SK-N-MC (cell line): ENCODE results near the gene LST1.

Source experiments
- DNase-seq: peaks from one replicate; pipeline ENCODE4 v3.0.0-alpha.2; 2011; ENCODE audit warnings: low read depth, low spot score
- H3K27ac ChIP-seq: fragments of 200-600 bp; sonication (generic); 2 replicates; pipeline ENCODE4 v1.5.1; 2016; ENCODE audit warnings: mixed run types
- H3K36me3 ChIP-seq: fragments of 200-600 bp; sonication (generic); 2 replicates; pipeline ENCODE4 v1.6.1; 2017; ENCODE audit warnings: antibody characterized with exemption, low read length, mixed read lengths; ENCODE audit not compliant: insufficient read depth
- H3K4me3 ChIP-seq: fragments of 200-600 bp; sonication (generic); 2 replicates; pipeline ENCODE4 v1.5.1; 2016
- H3K9ac ChIP-seq: fragments of 200-600 bp; sonication (generic); 2 replicates; pipeline ENCODE4 v1.8.0; 2017; ENCODE audit warnings: mixed run types, mixed read lengths; ENCODE audit not compliant: insufficient read length
- H3K9me3 ChIP-seq: fragments of 200-600 bp; sonication (generic); 2 replicates; pipeline ENCODE4 v1.6.1; 2017; ENCODE audit warnings: low read depth, mild to moderate bottlenecking, antibody characterized with exemption, low read length, moderate library complexity, mixed read lengths
- EZH2 ChIP-seq: fragments of 200-600 bp; sonication (generic); IDR thresholded peaks from one replicate; pipeline ENCODE4 v1.6.1; 2017; ENCODE audit warnings: antibody characterized with exemption
- FOXP2 ChIP-seq: optimal IDR thresholded peaks from 2 replicates; pipeline ENCODE3; 2011; ENCODE audit warnings: mild to moderate bottlenecking, moderate library complexity; ENCODE audit not compliant: insufficient read depth; ENCODE audit errors: extremely low read length, control extremely low read depth
- POLR2AphosphoS5 ChIP-seq: IDR thresholded peaks from 2 replicates; pipeline ENCODE4 v1.6.1; 2012; ENCODE audit warnings: mild to moderate bottlenecking, low read depth, low read length, borderline replicate concordance

LST1 gene

DNA sequence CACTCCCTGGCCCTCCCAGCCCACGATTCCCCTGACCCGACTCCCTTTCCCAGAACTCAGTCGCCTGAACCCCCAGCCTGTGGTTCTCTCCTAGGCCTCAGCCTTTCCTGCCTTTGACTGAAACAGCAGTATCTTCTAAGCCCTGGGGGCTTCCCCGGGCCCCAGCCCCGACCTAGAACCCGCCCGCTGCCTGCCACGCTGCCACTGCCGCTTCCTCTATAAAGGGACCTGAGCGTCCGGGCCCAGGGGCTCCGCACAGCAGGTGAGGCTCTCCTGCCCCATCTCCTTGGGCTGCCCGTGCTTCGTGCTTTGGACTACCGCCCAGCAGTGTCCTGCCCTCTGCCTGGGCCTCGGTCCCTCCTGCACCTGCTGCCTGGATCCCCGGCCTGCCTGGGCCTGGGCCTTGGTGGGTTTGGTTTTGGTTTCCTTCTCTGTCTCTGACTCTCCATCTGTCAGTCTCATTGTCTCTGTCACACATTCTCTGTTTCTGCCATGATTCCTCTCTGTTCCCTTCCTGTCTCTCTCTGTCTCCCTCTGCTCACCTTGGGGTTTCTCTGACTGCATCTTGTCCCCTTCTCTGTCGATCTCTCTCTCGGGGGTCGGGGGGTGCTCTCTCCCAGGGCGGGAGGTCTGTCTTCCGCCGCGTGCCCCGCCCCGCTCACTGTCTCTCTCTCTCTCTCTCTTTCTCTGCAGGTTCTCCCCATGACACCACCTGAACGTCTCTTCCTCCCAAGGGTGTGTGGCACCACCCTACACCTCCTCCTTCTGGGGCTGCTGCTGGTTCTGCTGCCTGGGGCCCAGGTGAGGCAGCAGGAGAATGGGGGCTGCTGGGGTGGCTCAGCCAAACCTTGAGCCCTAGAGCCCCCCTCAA is 13.8 kb upstream of the LST1 start, which contains the start of gene LTA:
LTA (plus strand) TSS at position 249 of the 871 bp plus-strand sequence; CDS start at position 703, 454 bp downstream.
- no peak for DNase-seq
- TF ChIP-seq EZH2, result no peak
- TF ChIP-seq POLR2AphosphoS5, result no peak
- TF ChIP-seq FOXP2, result no peak
- no peaks in the 10 kb centered on the region for H3K36me3 ChIP-seq
- H3K27ac ChIP-seq, result no peak within 1 kb of the TSS
- H3K9ac ChIP-seq, result no peak within 1 kb of the TSS
- H3K9me3 ChIP-seq, result no peaks in the 10 kb centered on the region
- H3K4me3 ChIP-seq, result no peak within 1 kb of the TSS

- H3K4me3 ChIP-seq, result no peak overlapping the region
- TF ChIP-seq EZH2, result no peak
- no peak for TF ChIP-seq POLR2AphosphoS5
- TF ChIP-seq FOXP2, result no peak
- no peaks in the 10 kb centered on the region for H3K36me3 ChIP-seq
- no peak for DNase-seq
- H3K9me3 ChIP-seq, result no peaks in the 10 kb centered on the region
- H3K27ac ChIP-seq, result no peak overlapping the region
- no peak overlapping the region for H3K9ac ChIP-seq
Observed at GRCh38 chr6:31573239-31574105, 12.6 kb upstream of the LST1 start.

GRCh38 chr6:31574106-31575061 is 11.7 kb upstream of the LST1 start:
- Histone ChIP-seq H3K9ac (no peak overlapping the region), H3K4me3 (no peak overlapping the region), H3K36me3 (no peaks in the 10 kb centered on the region), H3K9me3 (no peaks in the 10 kb centered on the region), H3K27ac (no peak overlapping the region)
- no peak for DNase-seq
- TF ChIP-seq FOXP2, result no peak

DNA sequence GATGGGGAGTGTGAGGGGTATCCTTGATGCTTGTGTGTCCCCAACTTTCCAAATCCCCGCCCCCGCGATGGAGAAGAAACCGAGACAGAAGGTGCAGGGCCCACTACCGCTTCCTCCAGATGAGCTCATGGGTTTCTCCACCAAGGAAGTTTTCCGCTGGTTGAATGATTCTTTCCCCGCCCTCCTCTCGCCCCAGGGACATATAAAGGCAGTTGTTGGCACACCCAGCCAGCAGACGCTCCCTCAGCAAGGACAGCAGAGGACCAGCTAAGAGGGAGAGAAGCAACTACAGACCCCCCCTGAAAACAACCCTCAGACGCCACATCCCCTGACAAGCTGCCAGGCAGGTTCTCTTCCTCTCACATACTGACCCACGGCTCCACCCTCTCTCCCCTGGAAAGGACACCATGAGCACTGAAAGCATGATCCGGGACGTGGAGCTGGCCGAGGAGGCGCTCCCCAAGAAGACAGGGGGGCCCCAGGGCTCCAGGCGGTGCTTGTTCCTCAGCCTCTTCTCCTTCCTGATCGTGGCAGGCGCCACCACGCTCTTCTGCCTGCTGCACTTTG is 10.7 kb upstream of the LST1 start, which contains the start of gene TNF:
TNF (plus strand) TSS at position 231 of the 567 bp plus-strand sequence; CDS start at position 408, 177 bp downstream.
- no peak within 1 kb of the TSS for H3K9ac ChIP-seq
- no peak within 1 kb of the TSS for H3K27ac ChIP-seq
- H3K36me3 ChIP-seq, result no peaks in the 10 kb centered on the region
- TF ChIP-seq EZH2 (no peak), FOXP2 (no peak), POLR2AphosphoS5 (peak; percentile 62)
- no peak for DNase-seq
- no peaks in the 10 kb centered on the region for H3K9me3 ChIP-seq
- peak within 1 kb of the TSS; percentile 15; the same call in 1 of the 2 replicates for H3K4me3 ChIP-seq

DNA sequence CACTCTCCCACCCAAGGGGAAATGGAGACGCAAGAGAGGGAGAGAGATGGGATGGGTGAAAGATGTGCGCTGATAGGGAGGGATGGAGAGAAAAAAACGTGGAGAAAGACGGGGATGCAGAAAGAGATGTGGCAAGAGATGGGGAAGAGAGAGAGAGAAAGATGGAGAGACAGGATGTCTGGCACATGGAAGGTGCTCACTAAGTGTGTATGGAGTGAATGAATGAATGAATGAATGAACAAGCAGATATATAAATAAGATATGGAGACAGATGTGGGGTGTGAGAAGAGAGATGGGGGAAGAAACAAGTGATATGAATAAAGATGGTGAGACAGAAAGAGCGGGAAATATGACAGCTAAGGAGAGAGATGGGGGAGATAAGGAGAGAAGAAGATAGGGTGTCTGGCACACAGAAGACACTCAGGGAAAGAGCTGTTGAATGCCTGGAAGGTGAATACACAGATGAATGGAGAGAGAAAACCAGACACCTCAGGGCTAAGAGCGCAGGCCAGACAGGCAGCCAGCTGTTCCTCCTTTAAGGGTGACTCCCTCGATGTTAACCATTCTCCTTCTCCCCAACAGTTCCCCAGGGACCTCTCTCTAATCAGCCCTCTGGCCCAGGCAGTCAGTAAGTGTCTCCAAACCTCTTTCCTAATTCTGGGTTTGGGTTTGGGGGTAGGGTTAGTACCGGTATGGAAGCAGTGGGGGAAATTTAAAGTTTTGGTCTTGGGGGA is 10.0 kb upstream of the LST1 start:
- no peaks in the 10 kb centered on the region for H3K9me3 ChIP-seq
- H3K36me3 ChIP-seq, result no peaks in the 10 kb centered on the region
- H3K9ac ChIP-seq, result no peak overlapping the region
- no peak for DNase-seq
- TF ChIP-seq POLR2AphosphoS5, result no peak
- TF ChIP-seq FOXP2, result no peak
- no peak for TF ChIP-seq EZH2
- no peak overlapping the region for H3K4me3 ChIP-seq
- H3K27ac ChIP-seq, result no peak overlapping the region

DNA sequence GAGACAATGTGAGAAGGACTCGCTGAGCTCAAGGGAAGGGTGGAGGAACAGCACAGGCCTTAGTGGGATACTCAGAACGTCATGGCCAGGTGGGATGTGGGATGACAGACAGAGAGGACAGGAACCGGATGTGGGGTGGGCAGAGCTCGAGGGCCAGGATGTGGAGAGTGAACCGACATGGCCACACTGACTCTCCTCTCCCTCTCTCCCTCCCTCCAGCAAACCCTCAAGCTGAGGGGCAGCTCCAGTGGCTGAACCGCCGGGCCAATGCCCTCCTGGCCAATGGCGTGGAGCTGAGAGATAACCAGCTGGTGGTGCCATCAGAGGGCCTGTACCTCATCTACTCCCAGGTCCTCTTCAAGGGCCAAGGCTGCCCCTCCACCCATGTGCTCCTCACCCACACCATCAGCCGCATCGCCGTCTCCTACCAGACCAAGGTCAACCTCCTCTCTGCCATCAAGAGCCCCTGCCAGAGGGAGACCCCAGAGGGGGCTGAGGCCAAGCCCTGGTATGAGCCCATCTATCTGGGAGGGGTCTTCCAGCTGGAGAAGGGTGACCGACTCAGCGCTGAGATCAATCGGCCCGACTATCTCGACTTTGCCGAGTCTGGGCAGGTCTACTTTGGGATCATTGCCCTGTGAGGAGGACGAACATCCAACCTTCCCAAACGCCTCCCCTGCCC is 9.0 kb upstream of the LST1 start:
- no peak overlapping the region for H3K4me3 ChIP-seq
- H3K9me3 ChIP-seq, result no peaks in the 10 kb centered on the region
- TF ChIP-seq EZH2 (no peak), FOXP2 (no peak), POLR2AphosphoS5 (no peak)
- no peak overlapping the region for H3K9ac ChIP-seq
- no peak for DNase-seq
- H3K27ac ChIP-seq, result no peak overlapping the region
- no peaks in the 10 kb centered on the region for H3K36me3 ChIP-seq

- Histone ChIP-seq H3K4me3 (no peak overlapping the region), H3K9me3 (no peaks in the 10 kb centered on the region), H3K36me3 (no peaks in the 10 kb centered on the region), H3K9ac (no peak overlapping the region), H3K27ac (no peak overlapping the region)
- DNase-seq, result no peak
- no peak for TF ChIP-seq FOXP2
- no peak for TF ChIP-seq EZH2
- TF ChIP-seq POLR2AphosphoS5, result no peak
Observed at GRCh38 chr6:31577579-31577966, 8.5 kb upstream of the LST1 start.
